HuH-7.5 (cell line): Measurements from ENCODE around the gene PLTP.
A peak's percentile ranks its signal among the peaks of the same experiment; 100 is the strongest.
"Not testable (repeated sequence)": the region's sequence is repeated elsewhere in the genome, so short reads cannot be mapped to it uniquely, and the experiment has no call there.

Experiments used
- DNase-seq: peaks from one replicate; pipeline ENCODE4 v3.0.0; 2011; ENCODE audit warnings: low spot score

Gene PLTP

DNA sequence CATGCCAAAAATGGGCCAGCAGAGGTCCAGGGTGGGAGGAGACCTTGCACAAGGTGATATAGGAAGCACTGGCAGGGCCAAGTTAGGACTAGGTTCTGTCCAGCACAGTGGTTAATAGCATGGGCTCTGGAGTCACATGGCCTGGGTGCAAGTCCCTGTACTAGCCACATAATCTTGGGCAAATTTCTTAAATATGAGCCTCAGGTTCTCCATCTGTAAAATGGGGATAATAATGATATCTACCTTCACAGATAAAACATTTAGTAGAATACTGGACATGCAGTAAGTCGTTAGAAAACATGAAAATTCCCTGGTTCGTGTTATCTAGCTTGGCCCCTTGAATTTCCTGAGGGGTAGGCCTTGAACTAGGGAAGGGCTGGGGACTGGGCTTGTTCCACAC lies 14.7 kb downstream of the PLTP start:
- no peak for DNase-seq

DNA sequence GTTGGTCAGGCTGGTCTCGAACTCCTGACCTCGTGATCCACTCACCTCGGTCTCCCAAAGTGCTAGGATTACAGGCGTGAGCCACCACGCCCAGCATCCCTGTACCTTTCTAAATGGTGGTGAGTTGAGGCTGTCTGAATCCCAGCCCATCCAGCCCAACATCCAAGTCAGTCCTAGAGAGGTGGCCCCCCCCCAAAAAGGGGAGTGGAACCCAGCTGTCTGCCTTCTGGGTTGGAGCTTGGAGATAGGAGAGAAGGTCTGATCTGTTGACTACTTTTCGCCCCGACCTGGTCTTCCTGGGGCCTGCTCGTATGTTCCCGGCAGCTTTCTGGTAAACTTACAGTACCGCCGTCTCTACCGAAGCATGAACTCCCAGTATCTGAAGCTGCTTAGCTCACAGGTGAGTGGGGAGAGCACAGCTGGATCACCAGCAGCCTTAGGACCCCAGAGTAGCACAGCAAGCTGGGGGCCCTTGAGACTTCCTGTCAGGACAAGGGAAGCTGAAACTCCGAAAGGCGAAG lies 15.3 kb downstream of the PLTP start:
- no peak for DNase-seq

DNA sequence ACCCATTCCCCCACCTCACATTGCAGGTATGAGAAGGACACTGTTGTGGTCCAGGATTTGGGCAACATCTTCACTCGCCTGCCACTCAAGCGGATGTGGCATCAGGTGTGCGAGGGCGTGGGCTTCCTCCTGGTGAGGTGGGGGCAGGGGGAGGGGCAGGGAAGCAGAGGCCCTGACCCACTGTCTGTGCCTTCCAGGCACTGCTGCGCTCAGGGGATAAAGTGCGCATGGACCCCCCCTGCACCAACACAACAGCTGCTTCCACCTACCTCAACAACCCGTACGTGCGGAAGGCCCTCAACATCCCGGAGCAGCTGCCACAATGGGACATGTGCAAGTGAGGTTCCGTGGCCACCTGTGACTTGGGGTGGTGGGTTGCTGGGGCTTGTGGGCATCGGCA lies 17.2 kb downstream of the PLTP start:
- no peak for DNase-seq

DNA sequence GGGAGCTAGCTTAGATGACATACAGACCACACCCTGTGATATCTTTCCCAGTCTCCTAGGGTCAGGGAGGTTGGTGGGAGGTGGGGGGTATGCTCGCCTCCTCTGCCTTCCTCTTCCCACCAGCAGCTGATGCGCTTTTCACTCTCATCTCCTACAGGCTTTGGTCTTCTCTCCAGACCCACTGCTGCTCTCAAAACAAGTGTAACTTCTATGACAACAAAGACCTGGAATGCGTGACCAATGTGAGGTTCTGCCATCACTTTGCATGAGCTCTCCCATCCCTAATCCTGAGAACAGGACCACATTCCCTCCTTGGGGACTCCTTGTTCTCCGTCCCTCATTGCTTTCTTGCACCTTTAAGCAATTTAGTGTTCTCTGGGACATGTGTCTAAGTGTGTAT lies 18.1 kb downstream of the PLTP start:
- no peak for DNase-seq

DNA sequence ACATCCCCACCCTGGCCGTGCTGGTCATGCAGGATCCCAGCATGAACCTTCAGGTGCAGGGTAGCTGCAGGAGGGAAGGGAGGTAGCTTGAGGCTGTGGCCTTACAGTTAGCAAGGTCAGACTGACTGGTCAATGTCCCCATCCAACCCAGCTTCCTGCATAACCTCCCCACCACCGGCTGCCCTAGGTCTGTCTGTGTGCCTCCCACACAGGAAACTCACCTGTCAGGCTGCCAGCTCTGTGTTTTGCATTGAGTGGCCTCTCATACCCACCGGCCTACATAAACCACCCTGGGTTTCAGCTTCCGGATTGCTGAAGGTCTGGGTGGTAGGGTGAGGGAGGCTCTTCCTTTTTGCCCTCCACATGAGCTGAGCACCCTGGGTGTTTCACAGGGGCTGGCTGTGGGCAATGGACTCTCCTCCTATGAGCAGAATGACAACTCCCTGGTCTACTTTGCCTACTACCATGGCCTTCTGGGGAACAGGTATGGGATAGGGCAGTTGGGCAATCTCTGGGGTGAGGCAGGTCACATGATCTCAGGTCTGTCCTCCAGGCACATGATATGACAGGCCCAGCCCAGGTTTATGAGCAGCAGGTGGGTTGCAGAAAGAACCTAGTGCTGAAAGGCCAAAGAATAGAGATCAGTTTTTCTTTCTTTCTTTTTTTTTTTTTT lies 19.0 kb downstream of the PLTP start:
- DNase-seq = no peak

DNA sequence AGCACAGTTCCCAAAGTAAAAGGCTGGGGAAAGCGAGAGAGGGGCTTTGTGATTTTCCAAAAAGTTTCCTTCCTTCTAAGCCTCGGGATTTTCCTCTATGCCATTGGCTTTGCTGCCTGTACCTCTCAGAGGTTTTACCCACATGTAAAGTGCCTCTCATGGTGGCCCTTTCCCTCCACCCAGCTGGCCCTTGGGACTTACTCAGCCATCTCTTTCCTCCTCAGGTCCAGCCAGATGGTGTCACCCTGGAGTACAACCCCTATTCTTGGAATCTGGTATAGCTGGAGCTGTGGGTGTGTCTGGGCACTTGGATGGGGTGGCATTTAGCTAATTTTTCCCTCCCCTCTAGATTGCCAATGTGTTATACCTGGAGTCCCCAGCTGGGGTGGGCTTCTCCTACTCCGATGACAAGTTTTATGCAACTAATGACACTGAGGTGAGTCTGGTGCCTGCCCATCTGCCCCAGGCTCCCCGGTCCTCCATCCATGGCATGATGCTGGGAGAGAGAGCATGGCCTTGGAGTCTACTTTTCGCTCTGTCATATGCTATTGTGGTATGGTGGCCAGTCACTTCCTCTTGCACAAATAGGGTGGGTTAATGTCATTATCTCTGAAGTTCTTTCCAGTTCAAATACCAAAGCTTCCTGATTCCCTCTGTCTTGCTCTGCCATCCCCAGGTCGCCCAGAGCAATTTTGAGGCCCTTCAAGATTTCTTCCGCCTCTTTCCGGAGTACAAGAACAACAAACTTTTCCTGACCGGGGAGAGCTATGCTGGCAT lies 19.7 kb downstream of the PLTP start:
- DNase-seq = peak; percentile 61

DNA sequence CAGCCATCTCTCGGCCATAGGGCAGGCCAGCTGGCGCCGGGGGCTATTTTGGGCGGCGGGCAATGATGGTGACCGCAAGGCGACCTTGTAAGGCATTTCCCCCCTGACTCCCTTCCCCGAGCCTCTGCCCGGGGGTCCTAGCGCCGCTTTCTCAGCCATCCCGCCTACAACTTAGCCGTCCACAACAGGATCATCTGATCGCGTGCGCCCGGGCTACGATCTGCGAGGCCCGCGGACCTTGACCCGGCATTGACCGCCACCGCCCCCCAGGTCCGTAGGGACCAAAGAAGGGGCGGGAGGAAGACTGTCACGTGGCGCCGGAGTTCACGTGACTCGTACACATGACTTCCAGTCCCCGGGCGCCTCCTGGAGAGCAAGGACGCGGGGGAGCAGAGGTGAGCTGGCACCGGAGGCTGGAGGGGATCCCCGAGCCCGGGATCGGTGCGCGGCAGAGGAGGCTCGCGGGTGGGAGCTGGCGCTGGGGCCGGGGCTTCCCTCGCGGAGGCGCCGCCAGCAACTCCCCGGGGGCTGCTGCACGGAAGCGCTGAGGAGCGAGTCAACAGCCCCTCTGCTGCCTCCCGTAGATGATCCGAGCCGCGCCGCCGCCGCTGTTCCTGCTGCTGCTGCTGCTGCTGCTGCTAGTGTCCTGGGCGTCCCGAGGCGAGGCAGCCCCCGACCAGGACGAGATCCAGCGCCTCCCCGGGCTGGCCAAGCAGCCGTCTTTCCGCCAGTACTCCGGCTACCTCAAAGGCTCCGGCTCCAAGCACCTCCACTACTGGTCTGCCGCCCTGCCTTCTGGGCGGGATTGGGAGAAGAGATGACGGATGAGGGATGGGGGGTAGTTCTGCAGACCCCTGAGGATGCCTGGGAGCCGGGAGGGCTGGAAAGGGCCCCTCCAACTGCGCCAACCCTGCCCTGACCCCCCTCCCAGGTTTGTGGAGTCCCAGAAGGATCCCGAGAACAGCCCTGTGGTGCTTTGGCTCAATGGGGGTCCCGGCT lies 20.7 kb downstream of the PLTP start, which contains the start of the genes CTSA and NEURL2:
Gene CTSA, plus strand, starts transcription at position 351 of the 999 bp plus-strand sequence. Its CDS starts 234 bp downstream, at position 585.
Gene NEURL2, minus strand, starts transcription at position 224 of the 999 bp plus-strand sequence. Its CDS starts 217 bp downstream, at position 7.
- peak; percentile 99 for DNase-seq

DNA sequence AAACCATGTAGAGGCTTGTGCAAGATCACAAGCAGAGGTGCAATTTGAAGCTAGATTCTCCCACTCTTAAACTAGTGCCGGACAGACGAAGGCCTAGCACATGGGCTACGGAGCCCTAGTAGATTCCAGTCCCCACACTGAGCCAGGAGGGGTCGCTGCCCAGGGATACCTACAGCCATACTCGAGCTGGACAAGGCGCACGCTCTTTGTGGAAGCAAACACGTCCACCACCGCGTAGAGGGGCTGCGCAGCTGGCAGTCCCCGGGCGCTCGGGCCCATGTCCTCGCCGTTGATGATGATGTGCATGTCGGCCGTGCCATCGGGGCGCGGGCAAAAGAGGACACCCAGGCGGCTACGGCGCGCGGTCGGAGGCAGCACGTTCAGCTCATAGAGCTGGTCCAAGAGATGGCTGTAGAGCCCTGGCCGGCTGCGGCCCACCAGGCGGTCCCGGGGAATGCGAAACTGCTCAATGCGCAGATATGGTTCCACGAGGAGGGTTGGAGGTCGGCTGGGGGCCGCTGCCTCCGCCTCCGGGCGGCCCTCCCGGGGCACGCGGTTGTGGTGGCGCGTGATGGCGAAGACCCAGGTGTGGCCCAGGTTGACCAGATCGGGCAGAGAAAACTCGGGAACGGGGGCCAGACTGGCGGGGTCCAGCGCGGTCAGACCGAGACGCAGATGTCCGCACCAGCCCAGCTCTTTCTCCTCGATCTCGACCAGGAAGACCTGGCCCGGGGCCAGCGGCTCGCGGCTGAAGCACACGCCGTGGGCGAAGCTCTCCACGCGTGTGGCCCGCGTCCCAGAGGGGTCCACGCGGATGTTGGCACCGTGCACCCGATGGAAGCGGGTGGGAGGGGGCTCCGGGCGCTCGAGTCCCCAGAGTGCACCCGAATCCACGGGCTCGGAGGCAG lies 21.6 kb downstream of the PLTP start:
- peak; percentile 96 for DNase-seq

DNA sequence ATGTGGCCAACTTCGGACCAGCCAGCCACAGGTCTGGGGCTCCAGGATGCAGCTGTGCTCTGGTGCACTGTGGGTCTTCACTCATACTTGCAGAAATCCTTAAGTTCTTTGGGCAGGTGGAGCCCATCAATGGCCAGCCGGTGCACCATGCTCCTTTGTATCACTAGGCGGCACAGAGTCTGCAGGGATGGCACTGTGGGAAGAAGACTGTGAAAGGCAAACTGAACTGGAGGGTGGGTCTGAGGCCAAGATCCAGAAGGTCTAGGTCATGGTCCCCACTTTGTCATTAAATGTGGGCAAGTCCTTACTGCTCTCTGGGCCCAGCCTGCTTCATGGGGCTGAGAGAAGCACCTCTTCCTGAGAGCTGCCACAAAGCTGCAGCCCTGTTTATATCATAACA lies 23.3 kb downstream of the PLTP start:
- no peak for DNase-seq

DNA sequence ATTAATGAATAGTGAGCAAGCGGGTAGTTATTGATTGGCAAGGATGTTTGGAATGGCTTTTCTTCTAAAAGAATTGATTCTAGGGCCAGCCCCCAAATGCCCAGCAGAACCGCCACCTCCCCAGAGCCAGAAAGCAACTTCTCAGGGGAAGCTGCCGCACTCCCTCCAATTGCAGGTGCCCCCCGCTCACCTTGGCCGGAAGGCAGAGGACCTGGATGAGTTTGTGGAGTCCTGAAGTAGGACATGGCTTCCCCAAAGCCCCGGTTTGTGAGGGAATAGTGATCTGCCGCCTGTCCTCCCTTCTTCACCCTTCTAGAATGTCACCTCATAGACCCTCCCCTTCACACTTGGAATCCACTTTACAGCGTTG lies 24.6 kb downstream of the PLTP start, which contains the start of gene SPATA25:
Gene SPATA25, minus strand, starts transcription at position 277 of the 370 bp plus-strand sequence. Its CDS starts 32 bp downstream, at position 245.
- DNase-seq = no peak

DNA sequence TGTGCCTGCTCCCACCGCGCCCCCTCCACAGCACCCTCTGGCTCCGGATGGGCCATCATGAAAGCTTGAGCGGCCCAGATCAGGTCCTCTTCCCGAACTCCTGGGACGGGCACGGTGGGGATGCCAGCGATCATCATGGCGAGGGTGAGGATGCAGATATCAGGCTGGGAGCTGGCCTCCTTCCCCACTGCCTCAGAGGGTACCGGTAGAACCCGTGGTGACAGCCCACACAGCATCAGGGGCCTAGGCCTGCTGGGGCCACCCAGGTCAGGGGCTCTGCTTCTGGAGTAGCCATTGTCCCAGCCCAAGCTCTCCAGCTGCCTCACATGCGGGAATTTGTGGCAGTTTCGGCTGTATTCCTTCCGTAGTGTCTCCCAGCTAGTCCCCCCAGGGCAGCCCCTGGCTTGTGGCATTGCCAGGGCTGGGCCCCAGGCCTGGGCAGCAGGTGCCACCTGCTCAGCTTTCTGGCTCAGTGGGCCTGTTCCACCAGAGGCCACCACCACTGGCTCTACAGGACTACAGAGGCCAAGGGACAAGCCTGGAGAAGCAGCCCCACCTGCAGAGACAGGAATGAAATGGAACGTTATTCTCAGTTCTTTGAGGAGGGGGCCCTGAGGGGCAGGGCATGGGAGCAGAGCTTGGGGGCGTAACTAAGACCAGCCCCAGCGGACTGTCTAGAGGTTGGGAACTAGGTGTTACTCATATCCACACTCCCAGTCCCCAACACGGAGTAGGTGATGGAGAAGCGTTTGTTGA lies 25.2 kb downstream of the PLTP start:
- DNase-seq = no peak

DNA sequence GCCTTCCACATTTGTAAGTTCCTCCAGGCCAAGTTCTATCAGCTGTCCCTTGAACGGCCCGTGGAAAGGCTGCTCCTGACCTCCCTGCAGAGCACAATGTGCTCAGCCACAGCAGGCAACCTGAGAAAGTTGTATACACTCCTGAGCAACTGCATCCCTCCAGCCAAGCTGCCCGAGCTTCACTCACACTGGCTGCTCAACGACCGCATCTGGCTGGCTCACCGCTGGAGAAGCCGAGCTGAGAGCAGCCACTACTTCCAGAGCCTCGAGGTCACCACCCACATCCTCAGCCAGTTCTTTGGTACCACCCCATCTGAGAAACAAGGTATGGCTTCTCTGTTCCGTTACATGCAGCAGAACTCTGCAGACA lies 28.9 kb downstream of the PLTP start:
- DNase-seq = no peak

DNA sequence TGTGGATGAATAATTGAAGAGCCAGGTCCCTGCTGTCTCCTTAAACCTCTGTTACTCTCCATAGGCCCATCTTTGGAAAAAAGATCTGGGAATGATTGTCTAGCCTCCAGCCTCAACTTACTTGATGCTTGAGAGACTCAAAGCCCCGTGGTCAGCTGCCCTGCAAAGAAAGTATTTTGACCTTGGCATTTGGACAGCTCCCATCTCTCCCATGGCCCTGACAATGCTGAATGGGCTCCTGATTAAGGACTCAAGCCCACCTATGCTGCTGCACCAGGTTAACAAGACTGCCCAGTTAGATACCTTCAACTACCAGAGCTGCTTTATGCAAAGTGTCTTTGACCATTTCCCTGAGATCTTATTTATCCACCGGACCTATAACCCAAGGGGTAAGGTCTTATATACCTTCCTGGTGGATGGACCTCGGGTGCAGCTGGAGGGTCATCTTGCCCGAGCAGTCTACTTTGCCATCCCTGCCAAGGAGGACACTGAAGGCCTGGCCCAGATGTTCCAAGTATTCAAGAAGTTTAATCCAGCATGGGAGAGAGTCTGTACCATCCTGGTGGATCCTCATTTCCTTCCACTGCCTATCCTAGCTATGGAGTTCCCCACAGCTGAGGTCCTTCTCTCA lies 29.4 kb downstream of the PLTP start:
- no peak for DNase-seq

DNA sequence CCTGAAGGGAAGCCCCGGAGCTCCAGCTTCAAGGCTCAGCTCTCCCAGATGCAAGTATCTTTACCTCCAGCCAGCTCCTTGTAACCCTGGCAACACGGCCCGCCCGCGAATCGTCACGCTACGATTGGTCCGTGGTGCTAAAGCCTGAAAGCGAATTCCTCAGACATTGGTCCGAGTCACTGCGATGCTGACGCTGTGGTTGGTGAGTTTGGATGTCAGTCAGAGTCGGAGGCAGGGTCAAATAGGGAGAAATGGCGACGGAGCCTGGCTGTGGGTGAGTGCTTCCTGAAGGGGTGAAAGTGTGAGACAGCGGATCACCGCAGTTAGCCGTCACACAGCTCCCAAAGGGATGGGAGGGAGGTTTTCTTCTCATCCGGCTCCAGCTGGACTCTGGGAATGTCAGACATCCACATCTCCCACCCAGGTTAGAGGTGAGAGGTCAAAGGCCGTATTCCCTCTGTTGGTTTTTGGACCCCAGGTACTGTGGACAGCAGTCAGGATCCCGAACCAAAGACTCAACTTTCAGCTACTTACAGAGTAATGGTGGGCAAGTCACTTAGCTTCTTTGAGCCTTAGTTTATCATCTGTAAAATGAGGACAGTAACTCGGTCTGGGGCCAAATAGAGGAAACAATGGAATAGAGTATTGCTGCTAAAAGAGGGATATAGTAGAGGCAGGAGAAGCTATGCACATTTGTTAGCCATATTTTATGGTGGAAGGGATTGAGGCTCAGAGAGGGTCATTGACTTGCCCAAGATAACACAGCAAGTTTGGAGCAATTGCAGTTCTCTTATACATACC lies 30.8 kb downstream of the PLTP start, which contains the start of gene ZSWIM1:
Gene ZSWIM1, plus strand, starts transcription at position 240 of the 801 bp plus-strand sequence. CDS start 1,366 bp downstream, outside the sequence.
- peak; percentile 99 for DNase-seq

DNA sequence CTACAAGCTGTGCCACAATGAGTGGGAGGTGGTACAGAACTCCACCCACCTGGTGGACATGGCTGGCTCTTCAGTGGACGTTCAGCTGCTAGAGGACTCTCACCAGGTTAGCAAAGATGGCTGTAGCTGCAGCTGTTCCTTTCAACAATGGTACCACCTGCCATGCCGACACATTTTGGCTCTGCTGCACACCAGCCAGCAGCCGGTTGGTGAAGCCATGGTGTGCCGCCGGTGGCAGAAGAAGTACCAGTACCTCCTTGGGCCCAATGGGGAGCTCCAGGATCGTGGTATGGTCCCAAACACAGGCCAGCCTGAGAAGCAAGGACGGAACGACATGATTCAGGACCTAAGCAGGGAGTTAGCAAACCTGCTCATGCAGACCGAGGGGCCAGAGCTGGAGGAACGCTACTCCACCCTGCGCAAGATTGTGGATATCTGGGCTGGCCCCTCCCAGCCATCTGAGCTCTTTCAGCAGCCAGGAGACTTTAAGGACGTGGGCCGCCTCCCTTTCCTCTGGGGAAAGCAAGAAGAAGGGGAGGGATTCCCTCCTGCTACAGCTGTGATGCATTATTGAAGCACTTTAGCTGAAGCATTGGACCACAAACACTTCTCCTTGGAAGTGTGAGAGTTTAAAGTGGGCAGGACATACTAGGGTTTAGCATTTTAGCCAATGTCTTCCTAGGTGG lies 33.7 kb downstream of the PLTP start:
- no peak for DNase-seq

DNA sequence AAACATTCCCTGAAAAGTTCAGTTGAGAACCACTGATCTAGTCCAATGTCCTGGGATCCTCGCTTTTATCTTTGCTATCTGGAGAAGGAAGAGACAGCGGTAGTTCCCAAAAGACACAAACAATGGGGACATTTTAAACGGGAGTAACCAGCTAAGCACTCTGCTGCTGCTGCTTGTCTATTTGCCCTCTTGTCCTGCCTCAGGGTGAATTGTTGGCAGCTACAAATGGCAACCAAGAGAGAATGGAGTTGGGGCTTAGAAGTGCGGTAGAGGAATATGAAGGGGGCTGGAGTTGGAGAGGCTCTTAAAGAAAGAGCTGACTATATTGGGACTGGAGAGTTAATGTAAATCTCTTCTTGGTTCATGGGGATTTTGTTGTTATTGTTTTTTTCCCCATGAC lies 37.4 kb downstream of the PLTP start:
- DNase-seq = no peak

DNA sequence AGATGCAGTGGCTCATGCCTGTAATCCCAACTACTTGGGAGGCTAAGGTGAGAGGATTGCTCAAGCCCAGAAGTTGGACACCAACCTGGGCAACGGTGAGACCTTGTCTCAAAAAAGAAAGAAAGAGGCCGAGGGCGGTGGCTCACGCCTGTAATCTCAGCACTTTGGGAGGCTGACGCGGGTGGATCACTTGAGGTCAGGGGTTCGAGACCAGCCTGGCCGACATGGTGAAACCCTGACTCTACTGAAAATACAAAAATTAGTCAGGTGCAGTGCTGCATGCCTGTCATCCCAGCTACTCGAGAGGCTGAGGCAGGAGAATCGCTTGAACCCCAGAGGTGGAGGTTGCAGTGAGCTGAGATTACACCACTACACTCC lies 37.9 kb downstream of the PLTP start:
- not testable (repeated sequence) for DNase-seq
